Measurements from ENCODE around the gene XYLT2. TPM values are rescaled to one million over a fixed set of nuclear protein-coding genes. Genes with fewer than 3 reads are reported as not detected.

The XYLT2 gene
- total RNA-seq, 1 donor from 2014 or later = 21.4 TPM

DNA sequence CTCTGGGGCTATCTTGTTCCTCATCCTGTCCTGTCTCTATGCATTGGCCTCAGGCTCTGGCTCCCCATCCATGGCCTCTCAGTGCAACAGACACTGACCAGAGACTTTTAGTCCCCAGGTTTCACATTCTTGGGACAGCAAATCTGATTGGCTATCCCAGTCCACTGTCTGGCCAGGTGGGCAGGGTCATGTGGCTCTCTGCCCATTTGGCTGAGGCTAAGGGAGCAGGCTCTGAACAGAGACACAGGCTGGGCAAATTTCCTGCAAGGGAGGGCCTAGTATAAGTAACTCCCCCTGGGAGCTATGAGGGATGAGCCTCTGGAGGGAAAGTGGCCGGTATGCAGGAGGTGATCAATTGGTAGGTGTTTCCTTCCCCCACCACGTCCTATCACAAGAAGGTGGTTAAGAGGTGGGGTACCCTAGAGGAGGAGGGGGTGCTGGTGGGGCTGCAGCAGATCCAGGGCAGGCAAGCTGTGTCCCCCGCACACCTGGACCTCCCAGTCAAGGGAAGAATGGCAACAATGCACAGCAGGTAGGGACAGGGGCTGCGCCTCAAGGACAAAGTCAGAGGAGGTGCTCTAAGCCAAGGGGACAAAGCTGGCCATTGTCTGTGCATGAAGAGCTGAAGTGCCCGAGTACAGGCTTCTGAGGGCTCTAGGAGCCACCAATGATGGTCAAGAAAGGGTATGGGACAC lies 13.2 kb downstream of the XYLT2 start:
- no peak overlapping the region for H3K4me3 Mint-ChIP-seq
- no peak for TF ChIP-seq CTCF (IDR thresholded peaks at IDR 0.05)
- no peak overlapping the region for H3K27ac Mint-ChIP-seq
- peaks cover 7% of the 10 kb centered on the region for H3K4me1 Mint-ChIP-seq
- H3K9me3 Mint-ChIP-seq = no peaks in the 10 kb centered on the region
- DNase-seq (no peak), ATAC-seq (ENCODE audit: low read depth) (no peak)
- CTCF ChIA-PET = interaction anchor here (1.0 to 4.1 kb wide), 4 partner anchors 10 to 143 kb away, joined by 3 to 18 read pairs (median 4); partner anchors contain the start of gene LRRC59
- peaks cover 48% of the 10 kb centered on the region for H3K36me3 Mint-ChIP-seq (ENCODE audit: low read depth)
- POLR2A ChIA-PET = interaction anchor here (0.7 to 1.5 kb wide), 2 partner anchors 9 to 13 kb away, joined by 3 to 5 read pairs; partner anchors contain the start of gene XYLT2
- no peaks in the 10 kb centered on the region for H3K27me3 Mint-ChIP-seq
- intact Hi-C loops (cut with micrococcal nuclease) = no loop called here

DNA sequence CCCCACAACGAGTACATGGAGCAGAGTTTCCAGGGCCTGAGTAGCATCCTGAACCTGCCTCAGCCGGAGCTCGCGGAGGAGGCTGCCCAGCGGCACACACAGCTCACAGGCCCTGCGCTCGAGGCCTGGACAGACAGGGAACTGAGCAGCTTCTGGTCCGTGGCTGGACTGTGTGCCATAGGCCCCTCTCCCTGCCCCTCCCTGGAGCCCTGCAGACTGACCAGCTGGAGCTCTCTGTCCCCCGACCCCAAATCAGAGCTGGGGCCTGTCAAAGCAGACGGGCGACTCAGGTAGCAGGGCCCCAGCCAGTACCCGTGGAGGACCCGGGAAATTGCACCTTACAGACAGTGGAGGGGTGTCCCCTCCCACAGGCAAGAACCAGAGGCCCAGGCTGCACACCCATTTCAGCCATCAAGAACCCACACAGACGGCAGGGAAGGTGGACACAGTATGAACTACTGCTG lies 14.1 kb downstream of the XYLT2 start:
- ATAC-seq (ENCODE audit: low read depth) (no peak), DNase-seq (no peak)
- Mint-ChIP-seq H3K36me3 (ENCODE audit: low read depth) (peaks cover 46% of the 10 kb centered on the region), H3K9me3 (no peaks in the 10 kb centered on the region), H3K27me3 (no peaks in the 10 kb centered on the region), H3K4me1 (peaks cover 7% of the 10 kb centered on the region), H3K4me3 (no peak overlapping the region), H3K27ac (no peak overlapping the region)
- no peak for TF ChIP-seq CTCF (IDR thresholded peaks at IDR 0.05)
- intact Hi-C loops (cut with micrococcal nuclease) = loop anchor here (5.0 kb wide), 1 partner anchor 37 kb away; the partner anchor contains the start of gene LRRC59
- ChIA-PET POLR2A (interaction anchor here (1.5 kb wide), 1 partner anchor 14 kb away, joined by 5 read pairs; the partner anchor contains the start of gene XYLT2), CTCF (interaction anchor here (1.0 to 4.1 kb wide), 3 partner anchors 9 to 142 kb away, joined by 3 to 18 read pairs (median 4); partner anchors contain the start of gene LRRC59)

DNA sequence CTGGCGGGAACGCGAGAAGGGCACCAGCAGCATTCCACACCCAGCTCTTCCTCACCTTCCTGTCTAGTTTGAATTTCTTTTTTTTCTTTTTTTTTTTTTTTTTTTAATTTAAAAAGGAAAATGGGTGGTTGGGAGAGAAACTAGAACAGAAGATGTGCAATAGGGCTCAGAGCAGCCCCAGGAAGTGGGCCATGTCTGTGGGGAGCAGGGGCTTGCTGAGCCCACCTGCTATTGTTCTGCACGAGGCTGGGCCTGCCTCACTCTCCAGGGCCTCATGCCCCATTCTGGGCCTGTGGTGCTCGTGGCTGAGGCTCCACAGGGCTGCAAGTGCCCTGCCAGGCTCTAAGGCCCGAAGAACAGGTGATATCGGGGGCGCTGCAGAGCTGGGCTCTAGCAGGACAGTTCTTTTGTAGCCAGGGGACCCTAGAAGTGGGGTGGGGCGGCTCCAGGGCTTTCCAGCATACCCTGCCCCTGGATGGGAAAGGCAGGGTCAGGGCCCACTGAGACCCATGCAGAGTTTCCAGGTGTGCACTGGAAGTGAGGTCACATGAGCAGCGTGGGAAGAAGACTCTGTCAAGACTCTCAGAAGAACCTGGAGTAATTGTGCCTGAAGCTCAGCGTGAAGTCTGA lies 14.7 kb downstream of the XYLT2 start:
- Mint-ChIP-seq H3K9me3 (no peaks in the 10 kb centered on the region), H3K4me1 (peaks cover 7% of the 10 kb centered on the region), H3K36me3 (ENCODE audit: low read depth) (peaks cover 48% of the 10 kb centered on the region), H3K4me3 (no peak overlapping the region), H3K27me3 (no peaks in the 10 kb centered on the region), H3K27ac (no peak overlapping the region)
- TF ChIP-seq CTCF (IDR thresholded peaks at IDR 0.05) = no peak
- ATAC-seq (ENCODE audit: low read depth) = no peak
- no peak for DNase-seq
- ChIA-PET CTCF (interaction anchor here (0.8 to 4.1 kb wide), 5 partner anchors 13 to 141 kb away, joined by 3 to 22 read pairs (median 18); partner anchors contain the start of genes LRRC59 and XYLT2), POLR2A (interaction anchor here (1.7 kb wide), 1 partner anchor 14 kb away, joined by 7 read pairs; no protein-coding TSS in a partner anchor)
- intact Hi-C loops (cut with micrococcal nuclease) = loop anchor here (5.0 kb wide), 1 partner anchor 37 kb away; the partner anchor contains the start of gene LRRC59

DNA sequence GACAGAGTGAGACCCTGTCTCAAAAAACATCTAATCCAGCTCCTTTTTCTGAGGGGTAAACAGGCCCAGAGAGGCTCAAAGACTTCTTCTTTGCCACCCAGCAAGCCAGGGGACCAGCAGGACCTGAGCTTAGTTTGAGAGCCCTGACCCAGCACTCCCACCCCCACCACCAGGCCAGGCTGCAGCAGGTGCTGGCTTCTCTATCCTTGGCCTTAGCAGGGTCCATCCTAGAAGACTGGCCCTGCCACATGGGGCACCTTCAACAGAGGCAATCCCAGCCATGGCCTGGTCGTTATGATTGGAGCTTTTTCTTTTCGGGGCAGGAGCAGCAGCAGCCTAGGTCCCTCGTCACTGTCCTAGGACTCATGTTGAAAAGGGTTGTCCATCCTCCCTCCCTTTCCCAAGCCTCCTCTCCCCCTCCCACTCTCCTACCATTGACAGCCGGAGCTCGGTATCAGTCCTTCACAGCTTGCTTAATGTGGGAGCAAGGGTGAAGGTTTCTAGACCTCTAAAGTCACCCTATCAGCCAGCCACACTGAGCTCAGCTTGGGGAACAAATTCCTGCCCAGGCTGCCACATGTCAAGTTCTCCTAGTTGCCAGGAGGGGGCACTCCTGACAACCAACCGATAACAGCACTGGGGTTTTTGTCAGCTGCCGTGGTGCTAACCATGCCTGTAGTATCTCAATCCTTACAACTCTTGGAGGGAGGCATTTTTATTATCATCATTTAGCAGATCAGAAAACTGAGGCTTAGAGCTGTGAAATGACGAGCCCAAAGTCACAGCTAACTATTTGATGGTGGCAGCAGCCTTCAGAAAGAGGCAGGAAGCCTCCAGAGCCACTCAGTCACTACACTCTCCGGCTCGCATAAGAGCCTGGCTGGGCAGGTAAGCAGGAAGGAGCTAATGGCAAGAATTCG lies 15.9 kb downstream of the XYLT2 start:
- CTCF ChIA-PET = interaction anchor here (0.7 to 4.1 kb wide), 18 partner anchors 9 to 162 kb away, joined by 3 to 29 read pairs (median 5); partner anchors contain the start of genes LRRC59, RSAD1 and XYLT2
- intact Hi-C loops (cut with micrococcal nuclease) = loop anchor here (1.0 to 5.0 kb wide), 3 partner anchors 35 to 139 kb away; partner anchors contain the start of gene LRRC59

More for the DNA sequence above, 15.9 kb downstream of the XYLT2 start:
- DNase-seq (no peak), ATAC-seq (ENCODE audit: low read depth) (peak; percentile 97)
- Mint-ChIP-seq H3K9me3 (no peaks in the 10 kb centered on the region), H3K4me1 (peaks cover 7% of the 10 kb centered on the region), H3K27ac (peak overlapping the region; percentile 70), H3K36me3 (ENCODE audit: low read depth) (peaks cover 46% of the 10 kb centered on the region), H3K27me3 (no peaks in the 10 kb centered on the region), H3K4me3 (no peak overlapping the region)
- peak; percentile 30 for TF ChIP-seq CTCF (IDR thresholded peaks at IDR 0.05)
- POLR2A ChIA-PET = interaction anchor here (0.9 to 2.0 kb wide), 5 partner anchors 10 to 117 kb away, joined by 3 to 9 read pairs (median 7); partner anchors contain the start of genes LRRC59 and RSAD1
